GM15510 (cell line): ENCODE data around the gene DDAH2.

Source experiments
- POLR2A ChIP-seq: IDR thresholded peaks from 3 replicates; pipeline ENCODE4 v1.6.1; 2011; ENCODE audit warnings: borderline replicate concordance; ENCODE audit not compliant: insufficient read length; ENCODE audit errors: extremely low read depth

Gene DDAH2

DNA sequence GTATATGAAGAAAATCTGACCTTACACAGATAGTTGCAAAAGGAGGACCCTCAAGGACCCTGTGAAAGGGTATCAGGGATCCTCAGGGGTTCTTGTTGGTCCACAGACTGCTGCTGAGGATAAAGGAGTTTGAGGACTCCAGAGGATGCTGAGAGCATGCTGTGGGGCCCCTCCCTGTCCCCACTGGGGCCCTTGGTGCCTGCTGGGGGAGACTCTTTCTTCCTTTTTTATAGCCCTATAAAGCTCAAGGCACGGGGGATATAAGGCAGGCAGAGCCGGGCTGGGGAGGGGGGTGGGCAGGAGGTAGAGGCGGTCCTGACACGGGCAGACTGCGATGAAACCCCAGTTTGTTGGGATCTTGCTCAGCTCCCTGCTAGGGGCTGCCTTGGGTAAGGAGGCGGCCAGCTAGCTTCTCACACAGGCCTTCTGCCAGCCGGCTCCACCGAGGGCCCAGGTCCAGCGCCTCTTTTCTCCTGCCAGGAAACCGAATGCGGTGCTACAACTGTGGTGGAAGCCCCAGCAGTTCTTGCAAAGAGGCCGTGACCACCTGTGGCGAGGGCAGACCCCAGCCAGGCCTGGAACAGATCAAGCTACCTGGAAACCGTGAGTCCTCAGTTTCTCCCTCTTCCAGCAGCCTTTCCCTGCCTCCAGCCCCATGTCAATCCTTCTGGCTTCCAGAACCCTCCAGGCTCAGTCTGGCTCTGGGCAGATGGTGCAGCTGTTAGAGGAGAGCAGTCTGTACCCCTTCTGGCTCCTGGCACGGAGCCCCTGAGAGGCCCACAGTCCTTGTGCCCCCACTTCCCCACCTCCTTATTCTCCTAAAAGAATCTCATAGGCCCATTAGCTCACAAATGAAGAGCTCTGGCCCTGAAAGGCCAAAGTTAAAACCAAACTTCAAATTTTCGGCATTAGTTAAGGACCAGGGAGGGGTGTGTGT is 13.8 kb downstream of the DDAH2 start, which contains the start of gene LY6G6D:
LY6G6D (plus strand) TSS at position 327 of the 937 bp plus-strand sequence; CDS start at position 335, 8 bp downstream.
- no peak for TF ChIP-seq POLR2A

DNA sequence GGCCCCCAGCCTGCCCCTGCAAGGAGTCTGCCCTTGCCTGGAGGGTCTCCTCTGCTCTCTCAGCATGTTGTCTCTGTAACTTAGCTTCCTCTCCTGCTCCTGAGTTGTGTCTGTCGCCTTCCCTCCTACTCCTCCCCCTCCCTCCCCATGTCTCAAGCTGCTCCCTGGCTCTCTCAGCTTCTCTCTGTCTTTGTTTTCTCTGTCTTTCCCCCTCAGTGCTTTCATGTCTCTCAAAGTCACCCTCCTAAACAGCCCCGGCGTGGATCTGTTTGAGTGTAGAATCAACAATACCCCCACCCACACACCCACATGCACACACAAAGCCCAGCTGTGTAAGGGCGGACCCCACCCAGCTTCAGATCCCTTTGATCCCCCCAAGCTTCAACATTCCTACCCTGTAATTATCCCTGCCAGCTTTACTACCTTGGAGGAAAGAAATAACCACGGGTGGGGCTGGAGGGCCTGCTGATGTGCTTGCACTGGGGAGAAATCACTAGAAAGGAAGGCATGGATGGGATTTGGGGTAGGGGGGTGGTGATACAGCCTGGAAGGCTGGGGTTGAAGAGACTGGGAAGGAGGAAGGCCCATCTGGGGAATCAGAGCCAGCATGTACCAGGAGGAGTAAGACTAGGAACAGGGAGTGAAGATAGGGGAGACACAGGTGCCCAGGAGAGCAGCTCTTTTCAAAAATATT is 15.0 kb downstream of the DDAH2 start:
- no peak for TF ChIP-seq POLR2A

DNA sequence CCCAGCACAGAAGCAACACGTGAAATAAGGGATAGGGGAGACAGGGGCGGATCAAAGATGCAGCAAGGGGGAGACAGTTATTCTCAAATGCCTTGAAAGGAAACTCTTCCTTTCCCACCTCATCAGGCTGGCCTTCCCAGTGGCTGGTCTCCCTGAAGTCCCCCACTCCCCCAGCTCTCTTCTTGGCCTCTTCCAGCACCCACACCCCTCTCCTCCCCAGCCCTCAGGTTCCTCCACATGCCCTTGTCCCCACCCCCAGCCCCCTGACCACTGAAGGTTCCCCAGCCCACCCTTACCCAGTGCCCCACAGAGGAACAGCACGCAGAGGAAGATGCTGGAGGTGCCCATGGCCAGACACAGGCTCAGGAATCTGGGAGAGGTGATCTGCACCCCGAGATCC is 15.6 kb downstream of the DDAH2 start:
- TF ChIP-seq POLR2A = no peak

DNA sequence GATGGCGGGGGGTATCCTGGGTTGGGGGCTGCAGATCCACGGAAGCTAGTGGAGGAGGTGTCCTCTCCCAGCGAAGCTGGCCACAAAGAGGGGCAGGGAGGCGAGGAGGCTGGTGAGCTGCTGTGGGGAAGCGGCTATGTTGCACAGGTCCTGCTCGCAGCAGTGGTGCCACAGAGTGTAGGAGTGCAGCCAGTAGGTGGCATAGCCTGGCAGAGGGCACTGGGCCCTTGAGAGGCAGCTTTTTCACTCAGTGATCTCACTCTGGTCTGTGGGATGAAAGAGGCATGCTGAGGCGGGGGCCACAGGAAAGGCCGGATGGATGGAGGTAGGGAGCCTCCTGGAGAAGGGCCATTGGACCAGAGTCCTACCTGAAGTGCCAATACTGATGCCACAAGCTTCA is 16.8 kb downstream of the DDAH2 start:
- no peak for TF ChIP-seq POLR2A

DNA sequence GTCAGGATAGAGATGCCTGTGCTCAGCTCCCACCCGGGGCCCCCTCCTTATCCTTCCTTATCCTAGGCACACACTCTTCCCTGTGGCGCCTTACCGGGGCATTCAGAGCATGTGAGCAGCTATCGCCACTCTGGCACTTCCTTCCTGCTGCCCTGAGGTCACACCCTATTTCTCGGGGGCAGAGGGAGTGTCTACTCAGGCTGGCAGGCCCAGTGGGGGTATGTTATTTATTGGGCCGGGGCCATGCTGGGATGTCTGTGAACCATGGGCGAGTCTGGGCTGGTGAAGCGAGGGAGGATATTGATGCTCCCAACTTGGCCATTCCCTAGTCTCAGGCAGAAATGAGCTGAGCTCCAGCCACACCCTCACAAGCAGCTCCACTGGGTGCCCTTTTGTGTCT is 17.9 kb downstream of the DDAH2 start:
- TF ChIP-seq POLR2A = no peak

DNA sequence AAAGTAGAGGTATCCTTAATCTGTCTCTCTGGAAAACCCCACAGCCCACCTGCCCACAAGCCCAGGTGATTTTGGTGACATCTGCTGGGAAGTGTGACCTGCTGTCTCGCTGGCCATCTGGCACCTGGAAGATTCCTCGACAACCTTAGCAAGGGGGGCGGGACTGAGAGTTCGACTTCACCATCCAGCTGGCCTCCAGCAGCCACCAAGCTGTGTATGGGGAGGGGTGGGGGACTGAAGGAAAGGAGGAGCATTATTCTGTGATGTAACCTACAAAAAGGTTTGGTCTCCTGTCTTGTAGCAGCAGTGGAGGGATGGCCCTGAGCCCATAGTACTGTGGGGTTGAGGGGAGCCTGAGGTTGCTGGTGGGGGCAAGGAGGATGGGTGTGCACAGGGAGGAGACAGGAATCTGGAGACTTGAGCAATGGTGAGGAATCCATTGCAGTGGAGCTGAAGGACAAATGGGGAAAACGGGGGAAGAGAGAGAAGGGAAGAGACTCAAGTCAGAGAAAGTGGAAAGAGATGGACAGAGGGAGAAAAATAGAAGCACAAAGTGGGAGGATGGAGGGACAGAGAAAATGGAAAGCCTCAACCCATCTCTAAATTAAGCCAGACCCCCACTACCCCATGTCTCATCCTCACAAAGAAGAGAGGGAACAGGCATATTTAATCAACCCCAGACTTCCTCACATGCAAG is 18.4 kb downstream of the DDAH2 start:
- TF ChIP-seq POLR2A = no peak

DNA sequence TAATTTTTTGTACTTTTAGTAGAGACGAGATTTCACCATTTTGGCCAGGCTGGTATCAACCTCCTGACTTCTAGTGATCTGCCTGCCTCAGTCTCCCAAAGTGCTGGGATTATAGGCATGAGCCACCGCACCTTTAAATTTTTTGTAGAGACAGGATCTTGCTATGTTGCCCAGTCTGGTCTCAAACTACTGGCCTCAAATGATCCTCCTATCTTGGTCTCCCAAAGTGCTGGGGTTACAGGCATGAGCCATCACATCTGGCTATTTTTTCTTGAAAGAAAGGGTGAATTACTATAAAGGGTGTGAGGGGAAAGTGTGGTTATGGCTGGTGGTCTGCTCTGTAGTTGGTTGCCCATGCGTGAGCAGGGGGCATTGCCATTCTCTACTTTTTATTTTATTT is 20.9 kb downstream of the DDAH2 start:
- TF ChIP-seq POLR2A = no peak

DNA sequence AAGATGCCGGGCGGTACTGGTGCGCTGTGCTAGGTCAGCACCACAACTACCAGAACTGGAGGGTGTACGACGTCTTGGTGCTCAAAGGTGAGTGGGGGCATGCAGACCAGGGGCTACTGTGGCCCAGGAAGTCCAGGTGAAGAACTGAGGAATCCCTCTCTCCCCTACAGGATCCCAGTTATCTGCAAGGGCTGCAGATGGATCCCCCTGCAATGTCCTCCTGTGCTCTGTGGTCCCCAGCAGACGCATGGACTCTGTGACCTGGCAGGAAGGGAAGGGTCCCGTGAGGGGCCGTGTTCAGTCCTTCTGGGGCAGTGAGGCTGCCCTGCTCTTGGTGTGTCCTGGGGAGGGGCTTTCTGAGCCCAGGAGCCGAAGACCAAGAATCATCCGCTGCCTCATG is 21.4 kb downstream of the DDAH2 start:
- TF ChIP-seq POLR2A = no peak

DNA sequence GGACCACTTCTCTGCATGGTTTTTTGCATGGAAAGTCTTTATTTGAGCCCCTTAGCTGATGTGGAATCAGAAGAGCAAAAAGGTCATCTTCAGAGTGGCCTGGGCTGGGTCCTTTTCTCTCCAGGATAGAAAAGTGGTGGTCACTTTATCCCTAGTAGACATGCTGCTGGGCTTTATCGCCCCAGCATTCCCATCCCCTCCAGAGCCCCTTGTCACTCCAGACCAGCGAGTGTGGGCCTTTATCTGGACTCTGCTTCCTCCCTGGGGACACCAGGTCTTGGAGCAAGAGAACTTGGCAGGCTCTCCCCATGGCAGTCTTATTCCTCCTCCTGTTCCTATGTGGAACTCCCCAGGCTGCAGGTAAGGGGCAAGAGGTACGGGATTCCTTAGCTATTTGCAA is 22.5 kb downstream of the DDAH2 start, which contains the start of gene LY6G6F:
LY6G6F (plus strand) TSS at position 268 of the 400 bp plus-strand sequence; CDS start at position 309, 41 bp downstream.
- no peak for TF ChIP-seq POLR2A

DNA sequence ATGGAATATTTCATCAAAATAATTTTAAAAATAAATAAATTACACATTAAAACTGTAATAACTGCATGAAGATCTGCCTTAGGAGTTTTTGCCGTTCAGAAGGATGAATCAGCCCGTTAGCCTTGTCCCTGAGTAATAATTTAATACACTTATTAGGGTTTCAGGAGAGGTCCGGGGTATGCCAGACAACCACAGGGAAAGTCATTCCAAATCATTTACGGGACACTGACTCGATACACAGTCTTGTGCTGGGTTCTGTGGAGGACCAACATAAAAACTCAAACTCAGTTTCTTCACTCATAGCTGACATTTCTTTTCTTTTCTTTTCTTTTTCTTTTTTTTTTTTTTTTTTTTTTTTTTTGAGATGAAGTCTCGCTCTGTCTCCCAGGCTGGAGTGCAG is 23.2 kb downstream of the DDAH2 start:
- TF ChIP-seq POLR2A = no peak

DNA sequence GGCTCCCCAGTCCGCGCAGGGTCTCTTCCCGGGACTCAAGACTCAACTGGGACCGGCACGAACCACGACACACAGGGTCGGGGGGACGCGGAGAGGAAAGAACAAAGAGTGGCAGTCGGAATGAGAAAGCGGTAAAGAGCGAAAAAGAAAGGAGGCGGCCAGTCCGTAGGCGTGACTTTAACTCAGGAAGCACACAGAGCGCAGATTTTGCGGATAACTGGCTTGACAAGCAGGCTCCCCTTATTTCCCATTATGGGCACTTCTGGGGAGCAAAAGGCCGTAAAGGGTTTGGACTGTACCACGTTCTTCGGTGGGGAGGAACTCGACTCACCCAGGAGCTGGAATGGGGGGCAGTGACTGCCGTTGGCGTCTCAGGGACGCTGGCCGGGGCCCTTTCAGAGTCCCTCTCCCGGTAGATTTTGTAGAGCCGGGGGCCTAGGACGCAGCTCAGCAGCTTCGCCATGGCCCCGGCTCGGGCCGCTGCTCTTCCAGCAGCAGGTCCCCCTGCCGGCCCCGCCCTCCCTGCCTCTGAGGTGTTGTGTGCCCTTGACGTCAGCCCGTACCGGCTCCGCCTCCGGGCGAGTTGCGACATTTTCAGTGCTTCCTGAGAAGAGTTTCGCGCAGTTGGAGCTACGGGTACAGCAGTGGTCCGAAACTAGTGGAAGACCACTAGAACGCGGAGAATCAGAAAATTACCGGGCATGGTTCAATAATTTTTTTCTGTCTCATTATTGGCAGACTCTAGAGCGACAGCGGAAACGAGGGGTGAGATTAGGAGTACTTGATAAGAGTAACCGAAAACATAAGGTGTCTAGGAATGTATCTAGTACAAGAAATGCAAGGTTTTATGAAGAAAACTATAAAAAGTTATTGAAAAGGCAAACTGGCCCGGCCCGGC is 26.0 kb downstream of the DDAH2 start, which contains the start of gene ABHD16A:
ABHD16A (minus strand) TSS at position 506 of the 898 bp plus-strand sequence; CDS start at position 463, 43 bp downstream.
- peak; percentile 93 for TF ChIP-seq POLR2A

DNA sequence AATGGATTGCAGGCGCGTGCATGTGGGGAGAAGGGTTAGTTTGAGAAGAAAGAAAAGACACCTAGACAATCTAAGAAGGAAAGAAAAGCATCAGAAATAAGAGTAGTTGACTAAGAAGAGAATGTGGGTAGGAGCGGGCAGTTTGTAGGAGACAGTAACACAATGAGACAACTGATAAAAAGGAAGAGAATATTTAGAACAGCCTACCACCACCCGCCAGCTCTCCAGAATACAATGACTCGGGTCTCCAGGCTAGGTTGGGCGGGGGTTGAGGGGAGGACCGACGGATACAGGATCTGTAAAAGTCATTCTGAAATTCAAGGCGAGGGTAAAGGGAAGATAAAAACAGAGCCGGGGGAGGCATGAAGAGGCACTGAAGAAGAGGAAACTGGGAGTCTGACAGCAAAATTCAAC is 26.7 kb downstream of the DDAH2 start:
- TF ChIP-seq POLR2A = no peak

DNA sequence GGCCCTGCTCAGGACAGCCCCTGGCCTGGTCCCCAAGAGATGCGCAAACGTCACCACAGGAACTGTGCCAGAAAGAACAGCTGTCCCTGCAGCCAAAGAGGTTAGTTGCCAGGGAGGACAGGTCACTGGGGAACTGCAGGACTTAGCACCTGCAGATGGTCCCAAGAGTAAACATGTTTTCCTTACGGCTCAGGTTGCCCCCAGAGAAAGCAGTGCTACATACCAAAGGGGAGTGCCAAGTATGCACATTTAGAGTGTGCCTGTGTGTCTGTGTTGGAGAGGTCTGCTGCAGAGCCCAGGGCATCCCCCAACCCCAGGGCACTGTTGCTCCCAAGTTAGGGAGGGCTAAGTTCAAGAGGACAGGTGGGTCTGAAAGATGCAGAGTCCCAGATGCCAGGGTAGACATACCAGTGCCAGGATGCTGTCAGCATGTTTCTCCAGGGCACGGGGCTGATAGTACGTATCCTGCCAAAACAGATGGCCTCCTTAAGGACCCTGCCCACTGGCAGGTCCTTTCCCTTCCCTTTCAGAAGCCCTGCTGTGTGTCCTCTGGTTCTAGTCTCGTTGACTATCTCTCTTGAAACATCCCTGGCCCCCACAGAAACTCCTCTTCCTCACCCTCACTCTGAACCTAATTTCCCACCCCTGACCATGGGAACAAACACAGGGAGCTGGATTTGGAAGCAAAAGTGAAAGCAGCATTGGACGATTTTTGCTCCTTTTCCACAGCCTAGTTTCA is 27.3 kb downstream of the DDAH2 start:
- no peak for TF ChIP-seq POLR2A

DNA sequence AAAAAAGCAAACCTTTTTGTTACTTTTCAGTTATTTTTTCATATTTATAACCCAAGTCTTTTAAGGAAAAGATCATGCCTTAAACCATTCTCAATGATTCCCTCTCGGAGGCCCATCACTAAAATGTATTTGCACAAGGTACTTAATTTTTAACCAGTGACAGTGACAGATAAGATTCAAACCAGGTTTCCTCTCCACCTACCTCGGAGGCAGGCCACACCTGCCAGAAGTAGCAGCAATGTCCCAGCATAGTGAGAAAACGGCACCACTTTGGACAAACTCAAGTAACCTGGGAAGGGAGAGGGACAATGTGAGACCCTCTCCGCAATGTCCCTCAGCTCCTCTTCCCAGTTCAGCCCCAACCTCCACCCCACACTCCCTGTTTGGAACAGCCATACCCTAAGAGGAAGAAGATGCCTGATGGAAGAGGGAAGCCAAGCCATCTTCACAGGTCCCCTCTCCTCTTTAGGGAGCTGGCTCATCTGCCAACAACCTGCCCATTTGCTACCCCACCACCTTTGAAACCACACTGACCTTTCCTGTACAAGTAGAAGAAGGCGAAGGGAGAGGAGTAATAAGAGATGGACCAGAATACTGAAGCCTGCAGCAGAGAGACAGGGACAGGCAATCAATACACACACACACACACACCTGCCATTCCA is 28.2 kb downstream of the DDAH2 start:
- TF ChIP-seq POLR2A = no peak

DNA sequence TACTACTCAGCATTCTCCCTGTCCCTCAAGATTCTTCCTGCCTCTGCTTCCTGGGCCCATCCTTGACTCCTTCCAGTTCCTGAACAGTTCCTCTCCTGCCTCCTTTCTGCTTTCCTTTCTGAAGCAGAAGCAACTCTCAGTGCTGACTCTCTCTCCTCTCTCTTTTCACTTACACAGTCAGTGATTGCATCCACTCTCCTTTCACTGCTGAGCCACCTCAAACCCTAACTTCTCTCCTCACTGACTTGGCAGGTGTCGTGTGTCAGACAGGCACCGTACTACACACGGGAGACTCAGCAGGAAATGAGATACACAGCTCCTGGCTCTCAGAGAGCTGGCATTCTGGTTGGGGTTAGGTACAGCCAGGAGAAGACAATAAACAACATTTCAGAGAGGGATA is 31.5 kb downstream of the DDAH2 start:
- TF ChIP-seq POLR2A = no peak
